Endothelial cell of umbilical vein (primary cell): Measurements from ENCODE around the gene EID2B.

Source experiments
- CTCF ChIP-seq, 2 donors: IDR thresholded peaks; 1 replicate in 1 of 2; 2 replicates in 1 of 2; pipeline ENCODE4 v1.5.1; 2011; ENCODE audit warnings: low read length in 2 of 2, mild to moderate bottlenecking in 2 of 2, moderate library complexity in 2 of 2, control low read depth in 1 of 2, inconsistent platforms in 1 of 2, low read depth in 1 of 2; ENCODE audit not compliant: insufficient read depth in 1 of 2; ENCODE audit errors: extremely low read depth in 1 of 2
- EZH2 ChIP-seq: IDR thresholded peaks from 2 replicates; pipeline ENCODE4 v1.6.1; 2012; ENCODE audit warnings: borderline replicate concordance, low read depth, mild to moderate bottlenecking, moderate library complexity, low read length, inconsistent platforms; ENCODE audit not compliant: severe bottlenecking
- MYC ChIP-seq: IDR thresholded peaks from one replicate; pipeline ENCODE4 v1.6.1; 2011; ENCODE audit warnings: mild to moderate bottlenecking, low read depth, low read length
- POLR2A ChIP-seq: IDR thresholded peaks from 2 replicates; pipeline ENCODE4 v1.6.1; 2012; ENCODE audit warnings: low read depth, mild to moderate bottlenecking, control low read depth, low read length
- TF ChIP-seq, protein P1 (sequence below): IDR thresholded peaks from 2 replicates; pipeline ENCODE4 v1.6.1; 2011; ENCODE audit not compliant: insufficient read depth, insufficient read length

DNA sequence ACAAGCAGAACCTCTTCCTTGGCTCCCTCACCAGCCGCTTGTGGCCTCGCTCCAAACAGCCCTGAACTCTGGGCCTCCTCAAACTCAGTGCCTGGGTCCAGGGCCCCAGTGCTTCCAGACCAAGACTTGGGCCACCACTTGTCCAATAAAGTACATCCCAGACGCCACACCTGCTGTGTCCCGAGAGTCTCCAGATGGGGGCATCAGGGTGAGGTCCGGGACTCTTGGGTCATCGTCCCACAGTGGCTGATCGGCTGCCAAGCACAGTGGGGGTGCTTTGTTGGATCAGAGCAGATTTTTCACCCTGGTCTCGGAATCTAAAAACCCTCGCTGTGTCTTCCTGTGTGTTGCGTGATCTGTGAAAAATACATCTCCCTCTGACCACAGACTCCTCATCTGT lies 42.9 kb downstream of the EID2B start:
- TF ChIP-seq CTCF (IDR thresholded peaks at IDR 0.05; ENCODE audit: extremely low read depth in 1 of 2, insufficient read depth in 1 of 2, low read depth in 1 of 2, low read length in 2 of 2): no peak
- TF ChIP-seq EZH2: no peak
- no peak for TF ChIP-seq POLR2A
- TF ChIP-seq, protein P1, sequence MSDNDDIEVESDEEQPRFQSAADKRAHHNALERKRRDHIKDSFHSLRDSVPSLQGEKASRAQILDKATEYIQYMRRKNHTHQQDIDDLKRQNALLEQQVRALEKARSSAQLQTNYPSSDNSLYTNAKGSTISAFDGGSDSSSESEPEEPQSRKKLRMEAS: no peak
- no peak for TF ChIP-seq MYC
